GM23338 (cell line): Measurements from ENCODE around the gene SESN1.

Source experiments
- CREB1 ChIP-seq: fragments of 250-450 bp; sonication (Bioruptor Pico); IDR thresholded peaks from 2 replicates; pipeline ENCODE4 v1.5.0; 2020; ENCODE audit warnings: low read depth, mild to moderate bottlenecking, moderate library complexity
- CTCF ChIP-seq, 2 experiments: fragments of 200-600 bp in 1 of 2; sonication (generic) in 1 of 2; conservative IDR thresholded peaks; 2 replicates each; pipeline versions ENCODE4 v1.5.1 to v1.6.1; 2016 to 2017; ENCODE audit warnings: antibody characterized with exemption in 2 of 2, low read depth in 2 of 2, mild to moderate bottlenecking in 2 of 2, moderate library complexity in 1 of 2
- ETS1 ChIP-seq: IDR thresholded peaks from 2 replicates; pipeline ENCODE4 v1.6.1; 2016; ENCODE audit warnings: antibody characterized with exemption
- EZH2 ChIP-seq: fragments of 200-600 bp; sonication (generic); IDR thresholded peaks from one replicate; pipeline ENCODE4 v1.8.0; 2017; ENCODE audit warnings: antibody characterized with exemption, mild to moderate bottlenecking, low read depth; ENCODE audit not compliant: unreplicated experiment
- EZH2phosphoT487 ChIP-seq: fragments of 200-600 bp; sonication (generic); IDR thresholded peaks from one replicate; pipeline ENCODE4 v1.8.1; 2018; ENCODE audit warnings: antibody characterized with exemption; ENCODE audit not compliant: unreplicated experiment
- JUNB ChIP-seq: IDR thresholded peaks from one replicate; pipeline ENCODE4 v1.6.1; 2016; ENCODE audit warnings: antibody characterized with exemption; ENCODE audit not compliant: unreplicated experiment
- NANOG ChIP-seq: IDR thresholded peaks from 2 replicates; pipeline ENCODE4 v1.6.1; 2016; ENCODE audit warnings: antibody characterized with exemption, borderline replicate concordance
- POLR2AphosphoS5 ChIP-seq: IDR thresholded peaks from 2 replicates; pipeline ENCODE4 v1.6.1; 2016; ENCODE audit warnings: antibody characterized with exemption, low read depth
- ZNF114 ChIP-seq: fragments of 250-450 bp; sonication (Bioruptor Pico); IDR thresholded peaks from 2 replicates; pipeline ENCODE4 v1.5.0; 2020; ENCODE audit warnings: mild to moderate bottlenecking, moderate library complexity
- ZNF331 ChIP-seq: fragments of 250-450 bp; sonication (Bioruptor Pico); IDR thresholded peaks from 2 replicates; pipeline ENCODE4 v1.5.0; 2020; ENCODE audit warnings: low read depth, mild to moderate bottlenecking, moderate library complexity
- TF ChIP-seq, protein P1 (sequence below): IDR thresholded peaks from one replicate; pipeline ENCODE4 v1.6.1; 2018; ENCODE audit warnings: antibody characterized with exemption; ENCODE audit not compliant: unreplicated experiment
- TF ChIP-seq, protein P2 (sequence below): fragments of 250-450 bp; sonication (Bioruptor Pico); IDR thresholded peaks from 2 replicates; pipeline ENCODE4 v1.5.0; 2020; ENCODE audit warnings: mild to moderate bottlenecking, moderate library complexity

DNA sequence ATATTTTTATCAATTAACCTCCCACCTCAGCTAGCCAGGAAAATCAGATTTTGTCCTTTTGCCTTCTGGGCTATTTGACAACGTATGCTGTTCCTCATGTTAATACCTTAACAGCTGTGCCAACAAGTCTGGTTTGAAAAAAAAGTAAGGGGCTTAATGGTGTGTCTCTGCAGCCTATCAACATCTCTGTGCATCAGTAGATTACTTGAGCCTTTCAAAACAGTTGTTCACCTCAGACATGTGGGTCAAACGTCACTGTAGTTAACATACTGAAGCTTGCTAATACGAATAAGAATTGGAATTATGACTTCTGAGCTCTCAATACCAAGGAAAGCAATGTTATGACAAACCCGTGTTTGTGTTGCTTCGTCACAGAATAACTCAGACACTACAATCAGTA, 23.7 kb upstream of the SESN1 start:
- TF ChIP-seq CTCF (conservative IDR thresholded peaks at IDR 0.05; ENCODE audit: low read depth in 2 of 2) (no peak), JUNB (no peak), EZH2 (no peak), EZH2phosphoT487 (no peak), POLR2AphosphoS5 (no peak), NANOG (no peak), ETS1 (no peak), CREB1 (CRISPR knock-in tag) (no peak), ZNF331 (CRISPR knock-in tag) (no peak), ZNF114 (CRISPR knock-in tag) (no peak)
- TF ChIP-seq, protein P1, sequence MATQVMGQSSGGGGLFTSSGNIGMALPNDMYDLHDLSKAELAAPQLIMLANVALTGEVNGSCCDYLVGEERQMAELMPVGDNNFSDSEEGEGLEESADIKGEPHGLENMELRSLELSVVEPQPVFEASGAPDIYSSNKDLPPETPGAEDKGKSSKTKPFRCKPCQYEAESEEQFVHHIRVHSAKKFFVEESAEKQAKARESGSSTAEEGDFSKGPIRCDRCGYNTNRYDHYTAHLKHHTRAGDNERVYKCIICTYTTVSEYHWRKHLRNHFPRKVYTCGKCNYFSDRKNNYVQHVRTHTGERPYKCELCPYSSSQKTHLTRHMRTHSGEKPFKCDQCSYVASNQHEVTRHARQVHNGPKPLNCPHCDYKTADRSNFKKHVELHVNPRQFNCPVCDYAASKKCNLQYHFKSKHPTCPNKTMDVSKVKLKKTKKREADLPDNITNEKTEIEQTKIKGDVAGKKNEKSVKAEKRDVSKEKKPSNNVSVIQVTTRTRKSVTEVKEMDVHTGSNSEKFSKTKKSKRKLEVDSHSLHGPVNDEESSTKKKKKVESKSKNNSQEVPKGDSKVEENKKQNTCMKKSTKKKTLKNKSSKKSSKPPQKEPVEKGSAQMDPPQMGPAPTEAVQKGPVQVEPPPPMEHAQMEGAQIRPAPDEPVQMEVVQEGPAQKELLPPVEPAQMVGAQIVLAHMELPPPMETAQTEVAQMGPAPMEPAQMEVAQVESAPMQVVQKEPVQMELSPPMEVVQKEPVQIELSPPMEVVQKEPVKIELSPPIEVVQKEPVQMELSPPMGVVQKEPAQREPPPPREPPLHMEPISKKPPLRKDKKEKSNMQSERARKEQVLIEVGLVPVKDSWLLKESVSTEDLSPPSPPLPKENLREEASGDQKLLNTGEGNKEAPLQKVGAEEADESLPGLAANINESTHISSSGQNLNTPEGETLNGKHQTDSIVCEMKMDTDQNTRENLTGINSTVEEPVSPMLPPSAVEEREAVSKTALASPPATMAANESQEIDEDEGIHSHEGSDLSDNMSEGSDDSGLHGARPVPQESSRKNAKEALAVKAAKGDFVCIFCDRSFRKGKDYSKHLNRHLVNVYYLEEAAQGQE = no peak
- TF ChIP-seq, protein P2, sequence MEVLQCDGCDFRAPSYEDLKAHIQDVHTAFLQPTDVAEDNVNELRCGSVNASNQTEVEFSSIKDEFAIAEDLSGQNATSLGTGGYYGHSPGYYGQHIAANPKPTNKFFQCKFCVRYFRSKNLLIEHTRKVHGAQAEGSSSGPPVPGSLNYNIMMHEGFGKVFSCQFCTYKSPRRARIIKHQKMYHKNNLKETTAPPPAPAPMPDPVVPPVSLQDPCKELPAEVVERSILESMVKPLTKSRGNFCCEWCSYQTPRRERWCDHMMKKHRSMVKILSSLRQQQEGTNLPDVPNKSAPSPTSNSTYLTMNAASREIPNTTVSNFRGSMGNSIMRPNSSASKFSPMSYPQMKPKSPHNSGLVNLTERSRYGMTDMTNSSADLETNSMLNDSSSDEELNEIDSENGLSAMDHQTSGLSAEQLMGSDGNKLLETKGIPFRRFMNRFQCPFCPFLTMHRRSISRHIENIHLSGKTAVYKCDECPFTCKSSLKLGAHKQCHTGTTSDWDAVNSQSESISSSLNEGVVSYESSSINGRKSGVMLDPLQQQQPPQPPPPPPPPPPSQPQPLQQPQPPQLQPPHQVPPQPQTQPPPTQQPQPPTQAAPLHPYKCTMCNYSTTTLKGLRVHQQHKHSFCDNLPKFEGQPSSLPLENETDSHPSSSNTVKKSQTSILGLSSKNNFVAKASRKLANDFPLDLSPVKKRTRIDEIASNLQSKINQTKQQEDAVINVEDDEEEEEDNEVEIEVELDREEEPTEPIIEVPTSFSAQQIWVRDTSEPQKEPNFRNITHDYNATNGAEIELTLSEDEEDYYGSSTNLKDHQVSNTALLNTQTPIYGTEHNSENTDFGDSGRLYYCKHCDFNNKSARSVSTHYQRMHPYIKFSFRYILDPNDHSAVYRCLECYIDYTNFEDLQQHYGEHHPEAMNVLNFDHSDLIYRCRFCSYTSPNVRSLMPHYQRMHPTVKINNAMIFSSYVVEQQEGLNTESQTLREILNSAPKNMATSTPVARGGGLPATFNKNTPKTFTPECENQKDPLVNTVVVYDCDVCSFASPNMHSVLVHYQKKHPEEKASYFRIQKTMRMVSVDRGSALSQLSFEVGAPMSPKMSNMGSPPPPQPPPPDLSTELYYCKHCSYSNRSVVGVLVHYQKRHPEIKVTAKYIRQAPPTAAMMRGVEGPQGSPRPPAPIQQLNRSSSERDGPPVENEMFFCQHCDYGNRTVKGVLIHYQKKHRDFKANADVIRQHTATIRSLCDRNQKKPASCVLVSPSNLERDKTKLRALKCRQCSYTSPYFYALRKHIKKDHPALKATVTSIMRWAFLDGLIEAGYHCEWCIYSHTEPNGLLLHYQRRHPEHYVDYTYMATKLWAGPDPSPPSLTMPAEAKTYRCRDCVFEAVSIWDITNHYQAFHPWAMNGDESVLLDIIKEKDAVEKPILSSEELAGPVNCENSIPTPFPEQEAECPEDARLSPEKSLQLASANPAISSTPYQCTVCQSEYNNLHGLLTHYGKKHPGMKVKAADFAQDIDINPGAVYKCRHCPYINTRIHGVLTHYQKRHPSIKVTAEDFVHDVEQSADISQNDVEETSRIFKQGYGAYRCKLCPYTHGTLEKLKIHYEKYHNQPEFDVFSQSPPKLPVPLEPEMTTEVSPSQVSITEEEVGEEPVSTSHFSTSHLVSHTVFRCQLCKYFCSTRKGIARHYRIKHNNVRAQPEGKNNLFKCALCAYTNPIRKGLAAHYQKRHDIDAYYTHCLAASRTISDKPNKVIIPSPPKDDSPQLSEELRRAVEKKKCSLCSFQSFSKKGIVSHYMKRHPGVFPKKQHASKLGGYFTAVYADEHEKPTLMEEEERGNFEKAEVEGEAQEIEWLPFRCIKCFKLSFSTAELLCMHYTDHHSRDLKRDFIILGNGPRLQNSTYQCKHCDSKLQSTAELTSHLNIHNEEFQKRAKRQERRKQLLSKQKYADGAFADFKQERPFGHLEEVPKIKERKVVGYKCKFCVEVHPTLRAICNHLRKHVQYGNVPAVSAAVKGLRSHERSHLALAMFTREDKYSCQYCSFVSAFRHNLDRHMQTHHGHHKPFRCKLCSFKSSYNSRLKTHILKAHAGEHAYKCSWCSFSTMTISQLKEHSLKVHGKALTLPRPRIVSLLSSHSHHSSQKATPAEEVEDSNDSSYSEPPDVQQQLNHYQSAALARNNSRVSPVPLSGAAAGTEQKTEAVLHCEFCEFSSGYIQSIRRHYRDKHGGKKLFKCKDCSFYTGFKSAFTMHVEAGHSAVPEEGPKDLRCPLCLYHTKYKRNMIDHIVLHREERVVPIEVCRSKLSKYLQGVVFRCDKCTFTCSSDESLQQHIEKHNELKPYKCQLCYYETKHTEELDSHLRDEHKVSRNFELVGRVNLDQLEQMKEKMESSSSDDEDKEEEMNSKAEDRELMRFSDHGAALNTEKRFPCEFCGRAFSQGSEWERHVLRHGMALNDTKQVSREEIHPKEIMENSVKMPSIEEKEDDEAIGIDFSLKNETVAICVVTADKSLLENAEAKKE (CRISPR knock-in tag) = no peak
